H1 (cell line): ENCODE data around the gene BRAT1. TPM values are rescaled to one million over a fixed set of nuclear protein-coding genes. Genes with fewer than 3 reads are reported as not detected.

ENCODE experiments used
- ATF2 ChIP-seq: IDR thresholded peaks from 2 replicates; pipeline ENCODE4 v1.6.1; 2012; ENCODE audit warnings: low read length, inconsistent platforms
- BACH1 ChIP-seq: IDR thresholded peaks from 2 replicates; pipeline ENCODE4 v1.6.1; 2012; ENCODE audit warnings: low read length, improper control_type of control experiment
- CBX5 ChIP-seq: fragments of 300-800, 300-1000 bp; sonication (generic); IDR thresholded peaks from 2 replicates; pipeline ENCODE4 v1.7.1; 2016; ENCODE audit warnings: antibody characterized with exemption, low read length, low read depth
- CHD1 ChIP-seq: IDR thresholded peaks from 2 replicates; pipeline ENCODE4 v1.6.1; 2012; ENCODE audit warnings: low read depth, low read length, improper control_type of control experiment
- E2F6 ChIP-seq: IDR thresholded peaks from 2 replicates; pipeline ENCODE4 v1.6.1; 2012; ENCODE audit warnings: inconsistent platforms
- EGR1 ChIP-seq: IDR thresholded peaks from 2 replicates; pipeline ENCODE4 v1.6.1; 2011; ENCODE audit warnings: low read depth, low read length, borderline replicate concordance
- HDAC6 ChIP-seq: IDR thresholded peaks from one replicate; pipeline ENCODE4 v1.7.1; 2012; ENCODE audit warnings: low read depth, mild to moderate bottlenecking, inconsistent platforms, low read length, moderate library complexity
- JUND ChIP-seq: IDR thresholded peaks from 2 replicates; pipeline ENCODE4 v1.6.1; 2011; ENCODE audit warnings: mild to moderate bottlenecking, improper control_type of control experiment, low read length
- KDM4A ChIP-seq: IDR thresholded peaks from one replicate; pipeline ENCODE4 v1.7.1; 2012; ENCODE audit warnings: low read depth, mild to moderate bottlenecking, moderate library complexity, low read length, inconsistent platforms; ENCODE audit not compliant: severe bottlenecking
- NANOG ChIP-seq: IDR thresholded peaks from 2 replicates; pipeline ENCODE4 v1.6.1; 2011; ENCODE audit warnings: low read length, low read depth, mild to moderate bottlenecking, inconsistent platforms; ENCODE audit not compliant: insufficient read depth, poor library complexity, severe bottlenecking
- RAD21 ChIP-seq, 2 experiments: IDR thresholded peaks in 1 of 2; conservative IDR thresholded peaks in 1 of 2; 2 replicates each; pipeline ENCODE4 v1.6.1; 2011; ENCODE audit warnings: low read depth in 2 of 2, low read length in 2 of 2, improper control_type of control experiment in 1 of 2, inconsistent platforms in 1 of 2, mild to moderate bottlenecking in 1 of 2, moderate library complexity in 1 of 2
- RBBP5 ChIP-seq: IDR thresholded peaks from 2 replicates; pipeline ENCODE4 v1.7.1; 2012; ENCODE audit warnings: low read depth, mild to moderate bottlenecking, inconsistent platforms, low read length, moderate library complexity, borderline replicate concordance
- SAP30 ChIP-seq: fragments of 300-600 bp; sonication (generic); IDR thresholded peaks from 2 replicates; pipeline ENCODE4 v1.7.1; 2012; ENCODE audit warnings: low read length, moderate library complexity, mild to moderate bottlenecking, inconsistent platforms; ENCODE audit not compliant: insufficient read depth, insufficient replicate concordance
- SIN3A ChIP-seq, 2 experiments: IDR thresholded peaks in 1 of 2; conservative IDR thresholded peaks in 1 of 2; 2 replicates each; pipeline ENCODE4 v1.6.1; 2011 to 2012; ENCODE audit warnings: low read length in 2 of 2, improper control_type of control experiment in 1 of 2, low read depth in 1 of 2, mild to moderate bottlenecking in 1 of 2
- SUZ12 ChIP-seq: fragments of 200-600 bp; sonication (generic); IDR thresholded peaks from 2 replicates; pipeline ENCODE4 v1.6.1; 2012; ENCODE audit warnings: mild to moderate bottlenecking, inconsistent platforms, low read length, moderate library complexity, mixed read lengths
- TAF7 ChIP-seq: optimal IDR thresholded peaks from 2 replicates; pipeline ENCODE3; 2011; ENCODE audit warnings: low read depth, mild to moderate bottlenecking, inconsistent platforms, low read length, moderate library complexity, borderline replicate concordance
- TBP ChIP-seq: IDR thresholded peaks from 2 replicates; pipeline ENCODE4 v1.6.1; 2011; ENCODE audit warnings: low read depth, low read length, improper control_type of control experiment
- TEAD4 ChIP-seq: IDR thresholded peaks from 2 replicates; pipeline ENCODE4 v1.6.1; 2012; ENCODE audit warnings: low read depth, low read length, inconsistent platforms, mixed read lengths
- USF2 ChIP-seq: IDR thresholded peaks from 2 replicates; pipeline ENCODE4 v1.6.1; 2011; ENCODE audit warnings: low read length, improper control_type of control experiment
- ZNF274 ChIP-seq: IDR thresholded peaks from 2 replicates; pipeline ENCODE4 v1.7.0; 2012; ENCODE audit warnings: low read length, borderline replicate concordance; ENCODE audit errors: extremely low read depth
- polyA plus RNA-seq, 7 experiments: library from polyadenylated mRNA; depleted of rRNA in 3 of 7; stranded (reverse) in 5 of 7; unstranded in 2 of 7; fragments of >200 nt in 5 of 7; fragments of 200-250 nt in 2 of 7; gene quantifications; 1 replicate in 5 of 7; 2 replicates in 1 of 7; 4 replicates in 1 of 7; pipeline versions ENCODE4 v1.2.1 to v1.2.3, GENCODE V29; 2011 to 2013; ENCODE audit warnings: missing spikeins in 2 of 7, mixed read lengths in 2 of 7
- total RNA-seq: library from RNA; stranded (reverse); fragmentation: NEBNext Ultra II Directional; extraction: Animal tissue kit (Norgen Biotek cat#: 25700); gene quantifications from 2 replicates; pipeline ENCODE4 v1.2.1, GENCODE V29; 2021

Gene BRAT1
- total and polyA plus RNA-seq, 2 of the 8 experiments (the other 6 are each of a cell fraction or from before 2014, with no cell fraction given) = 36.8 to 42.3 TPM

- TF ChIP-seq RBBP5 (no peak), TBP (no peak), BACH1 (no peak), RAD21 (IDR thresholded peaks at IDR 0.05 in 1 of 2, conservative IDR thresholded peaks at IDR 0.05 in 1 of 2; ENCODE audit: low read depth in 2 of 2, low read length in 2 of 2) (no peak), KDM4A (peak; percentile 70), SIN3A (conservative IDR thresholded peaks at IDR 0.05 in 1 of 2, IDR thresholded peaks at IDR 0.05 in 1 of 2; ENCODE audit: low read depth in 1 of 2, low read length in 2 of 2) (peak; percentile 87 to 97; a peak in 2 of 4 replicates), TAF7 (no peak), SUZ12 (no peak), EGR1 (peak; percentile 82), NANOG (peak; percentile 5), CHD1 (no peak), USF2 (no peak), E2F6 (no peak), ATF2 (no peak), JUND (peak; percentile 89), ZNF274 (no peak), TEAD4 (0 out of 2 replicates have a peak, but pooled peaks have one; percentile 19), CBX5 (no peak), HDAC6 (no peak), SAP30 (no peak)
These were observed 3.4 kb upstream of the BRAT1 start, which contains the start of gene IQCE (continued) for GRCh38 chr7:2558629-2559282.
